SK-N-SH (cell line): ENCODE measurements around the gene ARMC8. TPM values are rescaled to one million over a fixed set of nuclear protein-coding genes. Genes with fewer than 3 reads are reported as not detected.

Experiments
- CTCF ChIA-PET: fragments of 300-600, 350-600 bp; formaldehyde crosslinking; extraction: SDS; loops from one replicate; lab custom pipeline; 2021; lab: Yijun Ruan, JAX
- POLR2A ChIA-PET: fragments of 350-600 bp; sonication (Branson Sonifier 250); formaldehyde crosslinking; extraction: SDS; loops from one replicate; lab custom pipeline; 2020; ENCODE audit warnings: antibody characterized with exemption, inconsistent platforms; lab: Yijun Ruan, JAX
- DNase-seq: peaks from one replicate; pipeline ENCODE4 v3.0.0; 2012
- H2AFZ ChIP-seq: fragments of 200-600 bp; sonication (generic); 2 replicates; pipeline ENCODE4 v1.8.1; 2016; ENCODE audit warnings: antibody characterized with exemption, mild to moderate bottlenecking, low read depth
- H3F3A ChIP-seq: fragments of 200-600 bp; sonication (generic); replicated peaks from 2 replicates; pipeline ENCODE3; 2016; ENCODE audit warnings: antibody characterized with exemption, mild to moderate bottlenecking; ENCODE audit not compliant: insufficient read depth
- H3K27ac ChIP-seq, 2 experiments: fragments of 200-500 bp in 1 of 2; fragments of 200-600 bp in 1 of 2; sonication (Bioruptor generic) in 1 of 2; sonication (generic), shearing (Covaris generic) in 1 of 2; 2 replicates each; pipeline versions ENCODE4 v1.5.1 to v1.6.1; 2014 to 2016; ENCODE audit warnings: low read depth in 2 of 2, inconsistent platforms in 1 of 2, low read length in 1 of 2, mild to moderate bottlenecking in 1 of 2, mixed read lengths in 1 of 2
- H3K27me3 ChIP-seq: fragments of 200-600 bp; sonication (generic), shearing (Covaris generic); 2 replicates; pipeline ENCODE4 v1.6.1; 2016; ENCODE audit warnings: mixed run types; ENCODE audit not compliant: insufficient read depth
- H3K36me3 ChIP-seq, 2 experiments: fragments of 200-500 bp in 1 of 2; fragments of 200-600 bp in 1 of 2; sonication (Bioruptor generic) in 1 of 2; sonication (generic) in 1 of 2; replicated peaks in 1 of 2; 2 replicates each; pipeline versions ENCODE3 to v1.5.1; 2014 to 2016; ENCODE audit warnings: low read length in 1 of 2, mild to moderate bottlenecking in 1 of 2; ENCODE audit not compliant: insufficient read depth in 2 of 2, control insufficient read depth in 1 of 2
- H3K4me1 ChIP-seq, 2 experiments: fragments of 200-500 bp in 1 of 2; fragments of 200-600 bp in 1 of 2; sonication (Bioruptor generic) in 1 of 2; sonication (generic), shearing (Covaris generic) in 1 of 2; 2 replicates each; pipeline versions ENCODE4 v1.5.1 to v1.6.1; 2014 to 2016; ENCODE audit warnings: low read depth in 1 of 2, low read length in 1 of 2, mixed run types in 1 of 2; ENCODE audit not compliant: insufficient read depth in 2 of 2, control insufficient read depth in 1 of 2
- H3K4me2 ChIP-seq: fragments of 200-600 bp; sonication (generic), shearing (Covaris generic); 2 replicates; pipeline ENCODE4 v1.6.1; 2017; ENCODE audit warnings: mixed run types
- H3K4me3 ChIP-seq, 2 experiments: fragments of 200-500 bp in 1 of 2; fragments of 200-600 bp in 1 of 2; sonication (Bioruptor generic) in 1 of 2; sonication (generic), shearing (Covaris generic) in 1 of 2; 2 replicates each; pipeline versions ENCODE4 v1.5.1 to v1.8.1; 2014 to 2016; ENCODE audit warnings: low read depth in 2 of 2, inconsistent platforms in 1 of 2, low read length in 1 of 2, mild to moderate bottlenecking in 1 of 2, mixed read lengths in 1 of 2, moderate library complexity in 1 of 2
- H3K79me2 ChIP-seq: fragments of 200-600 bp; sonication (generic); 2 replicates; pipeline ENCODE4 v1.8.1; 2017; ENCODE audit warnings: mild to moderate bottlenecking; ENCODE audit not compliant: insufficient read depth
- H3K9ac ChIP-seq: fragments of 200-600 bp; sonication (generic); 2 replicates; pipeline ENCODE4 v1.6.1; 2017; ENCODE audit warnings: mixed run types
- H3K9me2 ChIP-seq: fragments of 200-600 bp; sonication (generic); 2 replicates; pipeline ENCODE4 v1.6.1; 2017; ENCODE audit warnings: mixed run types
- H3K9me3 ChIP-seq: fragments of 200-600 bp; sonication (generic); 2 replicates; pipeline ENCODE4 v1.6.1; 2017; ENCODE audit warnings: mixed run types, mild to moderate bottlenecking, moderate library complexity
- H4K20me1 ChIP-seq: fragments of 200-600 bp; sonication (generic); 2 replicates; pipeline ENCODE4 v1.6.1; 2017; ENCODE audit warnings: mild to moderate bottlenecking, mixed run types; ENCODE audit not compliant: insufficient read depth
- CHD2 ChIP-seq: fragments of 150-350 bp; IDR thresholded peaks from 2 replicates; pipeline ENCODE4 v1.6.1; 2018; ENCODE audit warnings: low read length; ENCODE audit not compliant: partially characterized antibody
- MEF2A ChIP-seq: IDR thresholded peaks from 2 replicates; pipeline ENCODE4 v1.4.0; 2012; ENCODE audit warnings: low read depth, borderline replicate concordance
- MXI1 ChIP-seq: IDR thresholded peaks from 2 replicates; pipeline ENCODE4 v1.6.1; 2012; ENCODE audit warnings: mild to moderate bottlenecking, low read depth, low read length, improper control_type of control experiment
- NFIC ChIP-seq: IDR thresholded peaks from 2 replicates; pipeline ENCODE4 v1.4.0; 2012; ENCODE audit warnings: borderline replicate concordance
- POLR2AphosphoS5 ChIP-seq: IDR thresholded peaks from 2 replicates; pipeline ENCODE4 v1.6.1; 2012; ENCODE audit warnings: low read depth, low read length
- RFX5 ChIP-seq: IDR thresholded peaks from 2 replicates; pipeline ENCODE4 v1.6.1; 2012; ENCODE audit warnings: mild to moderate bottlenecking, improper control_type of control experiment, low read length
- SMC3 ChIP-seq: IDR thresholded peaks from 2 replicates; pipeline ENCODE4 v1.6.1; 2012; ENCODE audit warnings: low read depth, low read length, improper control_type of control experiment
- whole genome bisulfite sequencing: methylation state at CpG from one replicate; pipeline ENCODE4 v1.1.6; 2017; ENCODE audit warnings: low lambda C conversion rate; 5-methylcytosine and 5-hydroxymethylcytosine counted together
- polyA plus RNA-seq, 3 experiments: library from polyadenylated mRNA; depleted of rRNA; stranded (reverse); fragments of >200 nt; gene quantifications; 2 replicates each; pipeline ENCODE4 v1.2.3, GENCODE V29; 2012
- TF ChIP-seq, protein P1 (sequence below): IDR thresholded peaks from 2 replicates; pipeline ENCODE4; 2012

Gene ARMC8
- polyA plus RNA-seq, 1 of the 3 experiments (the other 2 are of a cell fraction) = 35.5 TPM

DNA sequence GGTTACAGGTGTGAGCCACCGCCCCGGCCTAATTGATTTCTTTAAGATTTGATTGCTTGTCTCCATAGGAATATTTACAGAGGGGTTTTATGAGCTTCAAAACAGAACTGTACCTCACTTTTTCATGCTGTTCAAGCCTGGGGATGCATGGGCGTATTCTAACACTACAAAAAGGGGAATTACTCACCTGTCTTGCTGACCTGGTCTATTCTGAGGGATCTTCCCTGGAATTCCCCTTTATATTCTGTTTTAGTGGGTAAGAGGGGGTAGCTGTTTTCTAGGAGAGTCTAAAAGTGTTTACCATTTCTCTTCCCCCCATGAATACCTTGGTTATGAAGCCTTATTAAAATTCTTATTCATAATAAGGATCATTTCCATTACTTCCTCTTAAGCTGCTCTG, 94.5 kb downstream of the ARMC8 start:
- H3K4me3 ChIP-seq = no peak overlapping the region
- H3K79me2 ChIP-seq = no peaks in the 10 kb centered on the region
- H3K36me3 ChIP-seq = peaks cover 10 to 31% of the 10 kb centered on the region in 2 experiments
- no peaks in the 10 kb centered on the region for H3K27me3 ChIP-seq
- no peaks in the 10 kb centered on the region for H3F3A ChIP-seq
- H3K27ac ChIP-seq = no peak overlapping the region
- no peak overlapping the region for H2AFZ ChIP-seq
- no peaks in the 10 kb centered on the region for H3K4me1 ChIP-seq
- H3K9me3 ChIP-seq = no peaks in the 10 kb centered on the region
- ChIA-PET POLR2A (no interaction called here), CTCF (interaction anchor here (1.4 kb wide), 1 partner anchor 11 kb away, joined by 4 read pairs; no protein-coding TSS in a partner anchor)
- H3K4me2 ChIP-seq = no peak overlapping the region
- H3K9me2 ChIP-seq = no peaks in the 10 kb centered on the region
- no peaks in the 10 kb centered on the region for H4K20me1 ChIP-seq
- no peak for DNase-seq
- TF ChIP-seq MXI1 = no peak
- no peak for TF ChIP-seq NFIC
- 100% methylated on average over 3 of the region's 3 CpGs for WGBS
- no peak overlapping the region for H3K9ac ChIP-seq

GRCh38 chr3:138282836-138283235, 95.7 kb downstream of the ARMC8 start:
- no peak overlapping the region for H3K4me2 ChIP-seq
- no peaks in the 10 kb centered on the region for H4K20me1 ChIP-seq
- H3K36me3 ChIP-seq = peaks cover 19 to 32% of the 10 kb centered on the region in 2 experiments
- ChIA-PET POLR2A (no interaction called here), CTCF (interaction anchor here (1.0 to 2.6 kb wide), 3 partner anchors 12 to 164 kb away, joined by 3 to 8 read pairs (median 3); no protein-coding TSS in a partner anchor)
- TF ChIP-seq CHD2 = no peak
- 98% methylated on average over 2 of the region's 2 CpGs for WGBS
- no peaks in the 10 kb centered on the region for H3F3A ChIP-seq
- no peaks in the 10 kb centered on the region for H3K9me3 ChIP-seq
- H3K9ac ChIP-seq = no peak overlapping the region
- no peak overlapping the region for H2AFZ ChIP-seq
- no peaks in the 10 kb centered on the region for H3K27me3 ChIP-seq
- H3K4me3 ChIP-seq = no peak overlapping the region
- no peaks in the 10 kb centered on the region for H3K4me1 ChIP-seq
- no peak overlapping the region for H3K27ac ChIP-seq
- no peaks in the 10 kb centered on the region for H3K79me2 ChIP-seq
- DNase-seq = no peak
- no peaks in the 10 kb centered on the region for H3K9me2 ChIP-seq

DNA sequence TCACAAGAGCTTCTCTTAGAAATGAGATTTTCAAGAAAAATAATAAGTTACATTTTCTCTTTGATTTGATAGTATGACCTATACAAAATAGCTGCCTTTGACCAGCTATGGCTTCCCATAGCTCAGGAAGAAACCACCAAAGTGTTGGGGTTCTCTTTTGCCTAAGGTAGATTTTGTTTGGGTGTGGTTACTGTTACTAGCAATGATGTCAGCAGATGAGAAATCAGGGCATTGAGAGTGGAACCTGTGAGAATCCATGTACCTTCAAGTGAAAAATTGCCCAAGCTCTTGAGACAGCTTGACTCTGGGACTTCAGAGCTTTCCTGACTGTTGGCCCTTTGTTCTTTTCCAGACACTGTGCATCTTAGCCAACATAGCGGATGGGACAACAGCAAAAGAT, 97.0 kb downstream of the ARMC8 start:
- Histone ChIP-seq H3K27ac (no peak overlapping the region), H3K4me1 (no peaks in the 10 kb centered on the region), H3K27me3 (no peaks in the 10 kb centered on the region), H3K4me2 (no peak overlapping the region), H3F3A (no peaks in the 10 kb centered on the region), H3K9me3 (no peaks in the 10 kb centered on the region), H4K20me1 (no peaks in the 10 kb centered on the region), H3K79me2 (no peaks in the 10 kb centered on the region), H3K36me3 (peaks cover 21 to 35% of the 10 kb centered on the region in 2 experiments), H3K9ac (no peak overlapping the region), H3K9me2 (no peaks in the 10 kb centered on the region), H3K4me3 (no peak overlapping the region), H2AFZ (no peak overlapping the region)
- DNase-seq = no peak
- TF ChIP-seq, protein P1, sequence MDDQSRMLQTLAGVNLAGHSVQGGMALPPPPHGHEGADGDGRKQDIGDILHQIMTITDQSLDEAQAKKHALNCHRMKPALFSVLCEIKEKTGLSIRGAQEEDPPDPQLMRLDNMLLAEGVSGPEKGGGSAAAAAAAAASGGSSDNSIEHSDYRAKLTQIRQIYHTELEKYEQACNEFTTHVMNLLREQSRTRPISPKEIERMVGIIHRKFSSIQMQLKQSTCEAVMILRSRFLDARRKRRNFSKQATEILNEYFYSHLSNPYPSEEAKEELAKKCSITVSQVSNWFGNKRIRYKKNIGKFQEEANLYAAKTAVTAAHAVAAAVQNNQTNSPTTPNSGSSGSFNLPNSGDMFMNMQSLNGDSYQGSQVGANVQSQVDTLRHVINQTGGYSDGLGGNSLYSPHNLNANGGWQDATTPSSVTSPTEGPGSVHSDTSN = no peak
- TF ChIP-seq RFX5 (no peak), POLR2AphosphoS5 (no peak), SMC3 (no peak), MEF2A (no peak)
- POLR2A ChIA-PET = no interaction called here
- CTCF ChIA-PET = interaction anchor here (1.0 to 2.6 kb wide), 3 partner anchors 13 to 166 kb away, joined by 3 to 8 read pairs (median 3); no protein-coding TSS in a partner anchor
- WGBS = 100% methylated on average over 1 of the region's 1 CpG
